PC-9 (cell line): ENCODE results near the gene STK32B. TPM values are rescaled to one million over a fixed set of nuclear protein-coding genes. Genes with fewer than 3 reads are reported as not detected.

Experiments
- BruUV-seq: library from RNA; stranded (reverse); fragments of 400-500 nt; replicated peaks from 2 replicates; lab custom pipeline; 2021; lab: Mats Ljungman, UMichigan
- CTCF ChIA-PET: fragments of 300-600 bp; sonication (Branson Sonifier 250); formaldehyde crosslinking; loops from one replicate; lab custom pipeline; 2022; ENCODE audit warnings: antibody characterized with exemption; lab: Charles Lee
- POLR2A ChIA-PET: fragments of 300-600 bp; sonication (Branson Sonifier 250); formaldehyde crosslinking; loops from one replicate; lab custom pipeline; 2022; ENCODE audit warnings: antibody characterized with exemption; ENCODE audit not compliant: unreplicated experiment; lab: Charles Lee
- DNase-seq, 2 experiments: peaks; one replicate each; pipeline versions ENCODE4 v3.0.0 to v3.0.0-alpha.2; 2015 to 2022; ENCODE audit warnings: mixed read lengths in 1 of 2
- H2AFZ ChIP-seq: fragments of 200-600 bp; sonication (generic); 2 replicates; pipeline ENCODE4 v1.8.1; 2017; ENCODE audit warnings: antibody characterized with exemption
- H3F3A ChIP-seq: fragments of 200-600 bp; sonication (generic); 2 replicates; pipeline ENCODE4 v1.8.1; 2017; ENCODE audit warnings: antibody characterized with exemption, mild to moderate bottlenecking, low read depth; ENCODE audit not compliant: insufficient read depth
- H3K27ac ChIP-seq: fragments of 200-600 bp; sonication (generic); 2 replicates; pipeline ENCODE4 v1.6.1; 2016; ENCODE audit warnings: mixed run types
- H3K27me3 ChIP-seq: fragments of 200-600 bp; sonication (generic); 2 replicates; pipeline ENCODE4 v1.6.1; 2016; ENCODE audit warnings: low read depth, mixed run types; ENCODE audit not compliant: insufficient read depth
- H3K36me3 ChIP-seq: fragments of 200-600 bp; sonication (generic); 2 replicates; pipeline ENCODE4 v1.6.1; 2016; ENCODE audit warnings: low read depth, mixed run types
- H3K4me1 ChIP-seq: fragments of 200-600 bp; sonication (generic); replicated peaks from 2 replicates; pipeline ENCODE4 v1.6.1; 2016; ENCODE audit warnings: mixed run types; ENCODE audit not compliant: insufficient read depth
- H3K4me2 ChIP-seq: fragments of 200-600 bp; sonication (generic); 2 replicates; pipeline ENCODE4 v1.6.1; 2017; ENCODE audit warnings: mixed run types
- H3K4me3 ChIP-seq: fragments of 200-600 bp; sonication (generic); 2 replicates; pipeline ENCODE4 v1.6.1; 2016; ENCODE audit warnings: mixed run types
- H3K79me2 ChIP-seq: fragments of 200-600 bp; sonication (generic); 2 replicates; pipeline ENCODE4 v1.6.1; 2017; ENCODE audit warnings: low read depth, mixed run types
- H3K9me2 ChIP-seq: fragments of 200-600 bp; sonication (generic); 2 replicates; pipeline ENCODE4 v1.8.1; 2017; ENCODE audit warnings: mild to moderate bottlenecking; ENCODE audit not compliant: insufficient read depth
- H3K9me3 ChIP-seq: fragments of 200-600 bp; sonication (generic); 2 replicates; pipeline ENCODE4 v1.8.1; 2016; ENCODE audit warnings: low read depth; ENCODE audit not compliant: insufficient read depth
- H4K20me1 ChIP-seq: fragments of 200-600 bp; sonication (generic); 2 replicates; pipeline ENCODE4 v1.8.1; 2017; ENCODE audit not compliant: insufficient read depth
- EZH2 ChIP-seq: fragments of 200-600 bp; sonication (generic); IDR thresholded peaks from 2 replicates; pipeline ENCODE4 v1.8.0; 2017; ENCODE audit warnings: antibody characterized with exemption, low read depth
- intact Hi-C: fragments of 100-400 bp; cut with micrococcal nuclease; formaldehyde crosslinking; loops from one replicate; pipeline ENCODE4 v1.10.0; 2022; ENCODE audit not compliant: unreplicated experiment
- total RNA-seq: library from RNA; stranded (reverse); gene quantifications from 2 replicates; pipeline ENCODE4 v1.2.3, GENCODE V29; 2021
- TF ChIP-seq, protein P1 (sequence below): fragments of 200-600 bp; sonication (generic); conservative IDR thresholded peaks from 2 replicates; pipeline ENCODE4 v1.6.1; 2017; ENCODE audit warnings: mixed run types, antibody characterized with exemption, mild to moderate bottlenecking, moderate library complexity

STK32B gene
- total RNA-seq, 1 experiment from 2014 or later, result not detected

DNA sequence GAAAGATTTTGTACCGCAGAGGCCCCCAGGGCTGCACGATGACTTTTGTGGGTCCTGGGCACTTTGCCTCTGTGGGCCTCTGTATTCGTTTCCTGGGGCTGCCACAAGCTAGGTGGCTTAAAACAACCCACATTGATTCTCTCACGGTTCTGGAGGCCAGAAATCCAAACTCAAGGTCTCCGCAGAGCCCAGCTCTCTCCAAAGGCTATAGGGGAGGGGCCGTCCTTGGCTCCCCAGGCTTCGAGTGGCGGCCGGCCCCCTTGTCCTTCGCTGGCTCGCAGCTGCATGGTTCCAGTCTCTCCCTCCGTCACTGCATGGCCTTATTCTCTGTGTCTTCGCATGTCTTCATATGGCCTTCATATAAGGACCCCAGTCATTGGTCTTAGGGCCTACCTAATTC lies 415.8 kb downstream of the STK32B start:
- intact Hi-C loops, result no loop called here
- no TSS peak for BruUV-seq
- Histone ChIP-seq H3K27me3 (no peaks in the 10 kb centered on the region), H3F3A (no peaks in the 10 kb centered on the region), H3K79me2 (no peaks in the 10 kb centered on the region), H4K20me1 (no peaks in the 10 kb centered on the region), H3K9me2 (no peaks in the 10 kb centered on the region), H2AFZ (no peak overlapping the region), H3K4me1 (0 out of 2 replicates have a peak, but pooled peaks cover 3% of the 10 kb centered on the region), H3K4me2 (no peak overlapping the region), H3K27ac (no peak overlapping the region), H3K36me3 (no peaks in the 10 kb centered on the region), H3K9me3 (no peaks in the 10 kb centered on the region), H3K4me3 (no peak overlapping the region)
- no peak for TF ChIP-seq EZH2
- TF ChIP-seq, protein P1, sequence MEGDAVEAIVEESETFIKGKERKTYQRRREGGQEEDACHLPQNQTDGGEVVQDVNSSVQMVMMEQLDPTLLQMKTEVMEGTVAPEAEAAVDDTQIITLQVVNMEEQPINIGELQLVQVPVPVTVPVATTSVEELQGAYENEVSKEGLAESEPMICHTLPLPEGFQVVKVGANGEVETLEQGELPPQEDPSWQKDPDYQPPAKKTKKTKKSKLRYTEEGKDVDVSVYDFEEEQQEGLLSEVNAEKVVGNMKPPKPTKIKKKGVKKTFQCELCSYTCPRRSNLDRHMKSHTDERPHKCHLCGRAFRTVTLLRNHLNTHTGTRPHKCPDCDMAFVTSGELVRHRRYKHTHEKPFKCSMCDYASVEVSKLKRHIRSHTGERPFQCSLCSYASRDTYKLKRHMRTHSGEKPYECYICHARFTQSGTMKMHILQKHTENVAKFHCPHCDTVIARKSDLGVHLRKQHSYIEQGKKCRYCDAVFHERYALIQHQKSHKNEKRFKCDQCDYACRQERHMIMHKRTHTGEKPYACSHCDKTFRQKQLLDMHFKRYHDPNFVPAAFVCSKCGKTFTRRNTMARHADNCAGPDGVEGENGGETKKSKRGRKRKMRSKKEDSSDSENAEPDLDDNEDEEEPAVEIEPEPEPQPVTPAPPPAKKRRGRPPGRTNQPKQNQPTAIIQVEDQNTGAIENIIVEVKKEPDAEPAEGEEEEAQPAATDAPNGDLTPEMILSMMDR, result no peak
- CTCF ChIA-PET, result no interaction called here
- POLR2A ChIA-PET, result no interaction called here
- DNase-seq, result no peak

DNA sequence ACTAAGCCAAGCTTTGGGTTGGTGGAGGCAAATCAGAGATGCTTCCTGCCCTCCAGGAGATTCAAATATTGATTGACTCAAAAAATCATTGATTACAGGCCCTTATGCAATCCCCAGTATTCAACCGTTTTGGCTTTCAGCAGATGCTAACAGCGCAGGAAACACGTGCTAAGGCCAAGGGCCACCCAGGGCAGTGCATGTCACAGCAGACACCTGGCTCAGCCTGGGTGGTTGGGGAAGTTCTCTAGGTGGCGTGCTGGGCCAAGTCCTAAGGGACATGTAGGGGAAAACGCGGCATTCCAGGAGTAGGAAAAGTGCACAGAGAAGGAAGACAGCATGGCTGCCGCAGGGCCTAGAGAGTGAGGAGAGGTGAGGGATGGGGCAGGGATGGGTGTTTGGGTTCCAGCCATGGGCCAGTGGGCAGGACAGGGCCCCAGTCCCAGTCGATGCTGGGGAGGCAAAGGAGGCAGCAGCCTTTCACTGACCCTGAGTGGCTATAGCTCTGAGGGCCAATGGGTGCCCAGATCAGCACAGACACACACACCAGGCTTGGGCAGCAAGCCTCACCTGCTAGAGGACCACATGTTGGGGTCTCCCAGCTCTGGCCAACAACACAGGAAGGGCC lies 418.0 kb downstream of the STK32B start:
- POLR2A ChIA-PET, result no interaction called here
- TF ChIP-seq, protein P1, result no peak
- TF ChIP-seq EZH2, result no peak
- H3K27ac ChIP-seq, result no peak overlapping the region
- no peaks in the 10 kb centered on the region for H3K79me2 ChIP-seq
- no peak overlapping the region for H3K4me2 ChIP-seq
- DNase-seq, result no peak
- intact Hi-C loops, result no loop called here
- H4K20me1 ChIP-seq, result no peaks in the 10 kb centered on the region
- no peaks in the 10 kb centered on the region for H3K36me3 ChIP-seq
- no TSS peak for BruUV-seq
- H3K4me1 ChIP-seq, result 0 out of 2 replicates have a peak, but pooled peaks cover 7% of the 10 kb centered on the region
- no peak overlapping the region for H2AFZ ChIP-seq
- no peak overlapping the region for H3K4me3 ChIP-seq
- H3K27me3 ChIP-seq, result no peaks in the 10 kb centered on the region
- no peaks in the 10 kb centered on the region for H3K9me2 ChIP-seq
- CTCF ChIA-PET, result no interaction called here
- H3F3A ChIP-seq, result no peaks in the 10 kb centered on the region
- no peaks in the 10 kb centered on the region for H3K9me3 ChIP-seq

DNA sequence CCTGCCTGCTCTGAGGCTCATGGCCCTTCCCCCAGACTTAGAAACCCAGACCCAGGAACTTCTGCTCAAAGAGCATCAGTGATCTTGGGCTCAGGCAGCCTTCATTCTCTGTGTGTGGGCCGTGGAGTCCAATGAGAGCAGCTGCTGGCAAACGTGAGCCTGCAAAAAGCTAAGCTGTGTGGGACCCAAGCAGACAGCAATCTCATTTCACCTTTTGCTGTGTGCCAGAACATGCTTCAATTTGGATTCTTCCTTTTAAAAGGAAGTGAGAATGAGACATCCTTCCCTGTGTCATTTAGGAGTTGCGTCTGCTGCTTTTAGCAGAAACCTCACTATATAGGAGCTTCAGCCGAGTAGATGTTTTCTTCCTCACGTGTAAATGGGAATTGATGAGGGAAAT lies 418.6 kb downstream of the STK32B start:
- Histone ChIP-seq H3K27me3 (no peaks in the 10 kb centered on the region), H3K4me2 (no peak overlapping the region), H3F3A (no peaks in the 10 kb centered on the region), H3K9me2 (no peaks in the 10 kb centered on the region), H3K4me3 (no peak overlapping the region), H4K20me1 (no peaks in the 10 kb centered on the region), H3K4me1 (0 out of 2 replicates have a peak, but pooled peaks cover 7% of the 10 kb centered on the region), H3K9me3 (no peaks in the 10 kb centered on the region), H3K36me3 (no peaks in the 10 kb centered on the region), H3K79me2 (no peaks in the 10 kb centered on the region), H3K27ac (no peak overlapping the region), H2AFZ (no peak overlapping the region)
- ChIA-PET CTCF (no interaction called here), POLR2A (no interaction called here)
- no TSS peak for BruUV-seq
- DNase-seq, result no peak
- intact Hi-C loops, result no loop called here
- TF ChIP-seq, protein P1, result no peak
- TF ChIP-seq EZH2, result no peak
